ENCODE measurements around the gene ARFGAP1.

The ARFGAP1 gene

GRCh38 chr20:63256954-63257353 is 15.7 kb upstream of the ARFGAP1 start:
- Histone ChIP-seq H3K4me3 (ENCODE audit: low read depth in 1 of 2, low read length in 2 of 2) (no peak overlapping the region), H3K36me3 (ENCODE audit: insufficient read depth, low read length) (no peaks in the 10 kb centered on the region), H3K9me3 (ENCODE audit: insufficient read depth, low read length, severe bottlenecking) (no peaks in the 10 kb centered on the region), H3K79me2 (ENCODE audit: insufficient read depth, low read length) (no peaks in the 10 kb centered on the region), H3K27me3 (ENCODE audit: insufficient read depth, low read length, poor library complexity) (peaks cover 4% of the 10 kb centered on the region), H3K4me1 (ENCODE audit: insufficient read depth, low read length) (no peaks in the 10 kb centered on the region), H4K20me1 (ENCODE audit: insufficient read depth, low read length) (peaks cover 5% of the 10 kb centered on the region; the same call in 1 of the 2 replicates), H3K27ac (ENCODE audit: low read length) (no peak overlapping the region), H3K4me2 (ENCODE audit: insufficient read depth, low read length) (no peak overlapping the region), H3K9ac (ENCODE audit: low read depth, low read length) (no peak overlapping the region), H2AFZ (ENCODE audit: low read depth, low read length) (no peak overlapping the region)
- no peak for ATAC-seq (ENCODE audit: insufficient read depth, low read depth)
- no peak for DNase-seq
- TF ChIP-seq EZH2 (IDR thresholded peaks at IDR 0.05; ENCODE audit: borderline replicate concordance, low read depth, low read length, severe bottlenecking): no peak
- TF ChIP-seq, protein P1, sequence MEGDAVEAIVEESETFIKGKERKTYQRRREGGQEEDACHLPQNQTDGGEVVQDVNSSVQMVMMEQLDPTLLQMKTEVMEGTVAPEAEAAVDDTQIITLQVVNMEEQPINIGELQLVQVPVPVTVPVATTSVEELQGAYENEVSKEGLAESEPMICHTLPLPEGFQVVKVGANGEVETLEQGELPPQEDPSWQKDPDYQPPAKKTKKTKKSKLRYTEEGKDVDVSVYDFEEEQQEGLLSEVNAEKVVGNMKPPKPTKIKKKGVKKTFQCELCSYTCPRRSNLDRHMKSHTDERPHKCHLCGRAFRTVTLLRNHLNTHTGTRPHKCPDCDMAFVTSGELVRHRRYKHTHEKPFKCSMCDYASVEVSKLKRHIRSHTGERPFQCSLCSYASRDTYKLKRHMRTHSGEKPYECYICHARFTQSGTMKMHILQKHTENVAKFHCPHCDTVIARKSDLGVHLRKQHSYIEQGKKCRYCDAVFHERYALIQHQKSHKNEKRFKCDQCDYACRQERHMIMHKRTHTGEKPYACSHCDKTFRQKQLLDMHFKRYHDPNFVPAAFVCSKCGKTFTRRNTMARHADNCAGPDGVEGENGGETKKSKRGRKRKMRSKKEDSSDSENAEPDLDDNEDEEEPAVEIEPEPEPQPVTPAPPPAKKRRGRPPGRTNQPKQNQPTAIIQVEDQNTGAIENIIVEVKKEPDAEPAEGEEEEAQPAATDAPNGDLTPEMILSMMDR (IDR thresholded peaks at IDR 0.05; ENCODE audit: borderline replicate concordance, extremely low read depth, low read length, poor library complexity, severe bottlenecking): no peak

DNA sequence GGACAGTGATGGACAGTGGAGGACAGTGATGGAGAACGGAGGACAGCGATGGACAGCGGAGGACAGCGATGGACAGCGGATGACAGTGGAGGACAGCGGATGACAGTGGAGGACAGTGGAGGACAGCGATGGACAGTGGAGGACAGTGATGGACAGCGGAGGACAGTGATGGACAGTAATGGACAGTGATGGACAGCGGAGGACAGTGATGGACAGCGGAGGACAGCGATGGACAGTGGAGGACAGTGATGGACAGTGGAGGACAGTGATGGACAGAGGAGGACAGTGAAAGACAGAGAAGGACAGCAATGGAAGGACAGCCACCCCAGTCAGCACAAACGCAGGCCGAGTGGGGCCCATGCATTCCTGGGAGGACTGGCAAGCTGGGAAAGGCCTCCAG is 15.0 kb upstream of the ARFGAP1 start:
- no peak overlapping the region for H3K4me2 ChIP-seq (ENCODE audit: insufficient read depth, low read length)
- H3K36me3 ChIP-seq (ENCODE audit: insufficient read depth, low read length): no peaks in the 10 kb centered on the region
- no peaks in the 10 kb centered on the region for H3K9me3 ChIP-seq (ENCODE audit: insufficient read depth, low read length, severe bottlenecking)
- DNase-seq (no peak), ATAC-seq (ENCODE audit: insufficient read depth, low read depth) (no peak)
- H4K20me1 ChIP-seq (ENCODE audit: insufficient read depth, low read length): peaks cover 5% of the 10 kb centered on the region; the same call in 1 of the 2 replicates
- H2AFZ ChIP-seq (ENCODE audit: low read depth, low read length): no peak overlapping the region
- H3K79me2 ChIP-seq (ENCODE audit: insufficient read depth, low read length): no peaks in the 10 kb centered on the region
- no peak overlapping the region for H3K27ac ChIP-seq (ENCODE audit: low read length)
- TF ChIP-seq, protein P1 (IDR thresholded peaks at IDR 0.05; ENCODE audit: borderline replicate concordance, extremely low read depth, low read length, poor library complexity, severe bottlenecking): no peak
- TF ChIP-seq EZH2 (IDR thresholded peaks at IDR 0.05; ENCODE audit: borderline replicate concordance, low read depth, low read length, severe bottlenecking): no peak
- peaks cover 4% of the 10 kb centered on the region for H3K27me3 ChIP-seq (ENCODE audit: insufficient read depth, low read length, poor library complexity)
- no peak overlapping the region for H3K4me3 ChIP-seq (ENCODE audit: low read depth in 1 of 2, low read length in 2 of 2)
- no peaks in the 10 kb centered on the region for H3K4me1 ChIP-seq (ENCODE audit: insufficient read depth, low read length)
- H3K9ac ChIP-seq (ENCODE audit: low read depth, low read length): no peak overlapping the region

DNA sequence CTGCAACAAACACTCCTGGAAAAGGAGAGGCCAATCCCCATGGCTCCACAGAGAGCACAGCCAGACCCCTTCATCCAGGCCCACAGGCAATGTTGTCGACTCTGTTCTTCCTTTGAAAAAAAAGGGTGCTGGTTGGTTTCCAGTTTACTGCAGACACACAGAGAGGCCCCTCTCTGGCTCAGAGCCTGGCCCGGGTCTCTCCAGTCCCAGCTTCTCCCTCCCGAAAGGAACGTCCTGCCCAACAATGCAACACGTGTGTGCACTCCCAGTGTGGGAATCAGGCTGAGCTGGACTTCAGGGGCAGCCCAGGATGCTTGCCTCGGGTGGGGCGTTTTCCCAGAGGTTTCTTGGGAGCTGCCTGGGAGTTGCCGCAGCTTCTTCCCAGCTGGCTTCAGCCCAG is 13.8 kb upstream of the ARFGAP1 start:
- ATAC-seq (ENCODE audit: insufficient read depth, low read depth) (no peak), DNase-seq (no peak)
- Histone ChIP-seq H3K79me2 (ENCODE audit: insufficient read depth, low read length) (no peaks in the 10 kb centered on the region), H3K4me1 (ENCODE audit: insufficient read depth, low read length) (no peaks in the 10 kb centered on the region), H4K20me1 (ENCODE audit: insufficient read depth, low read length) (peaks cover 5% of the 10 kb centered on the region; the same call in 1 of the 2 replicates), H3K9me3 (ENCODE audit: insufficient read depth, low read length, severe bottlenecking) (no peaks in the 10 kb centered on the region), H3K36me3 (ENCODE audit: insufficient read depth, low read length) (no peaks in the 10 kb centered on the region), H3K9ac (ENCODE audit: low read depth, low read length) (no peak overlapping the region), H3K4me3 (ENCODE audit: low read depth in 1 of 2, low read length in 2 of 2) (no peak overlapping the region), H3K27ac (ENCODE audit: low read length) (no peak overlapping the region), H2AFZ (ENCODE audit: low read depth, low read length) (no peak overlapping the region), H3K27me3 (ENCODE audit: insufficient read depth, low read length, poor library complexity) (peaks cover 4% of the 10 kb centered on the region), H3K4me2 (ENCODE audit: insufficient read depth, low read length) (no peak overlapping the region)
- no peak for TF ChIP-seq EZH2 (IDR thresholded peaks at IDR 0.05; ENCODE audit: borderline replicate concordance, low read depth, low read length, severe bottlenecking)
- TF ChIP-seq, protein P1 (IDR thresholded peaks at IDR 0.05; ENCODE audit: borderline replicate concordance, extremely low read depth, low read length, poor library complexity, severe bottlenecking): no peak

Data from DND-41 (cell line).